Measurements from ENCODE around the gene SLC16A12.

- TF ChIP-seq, protein P1, sequence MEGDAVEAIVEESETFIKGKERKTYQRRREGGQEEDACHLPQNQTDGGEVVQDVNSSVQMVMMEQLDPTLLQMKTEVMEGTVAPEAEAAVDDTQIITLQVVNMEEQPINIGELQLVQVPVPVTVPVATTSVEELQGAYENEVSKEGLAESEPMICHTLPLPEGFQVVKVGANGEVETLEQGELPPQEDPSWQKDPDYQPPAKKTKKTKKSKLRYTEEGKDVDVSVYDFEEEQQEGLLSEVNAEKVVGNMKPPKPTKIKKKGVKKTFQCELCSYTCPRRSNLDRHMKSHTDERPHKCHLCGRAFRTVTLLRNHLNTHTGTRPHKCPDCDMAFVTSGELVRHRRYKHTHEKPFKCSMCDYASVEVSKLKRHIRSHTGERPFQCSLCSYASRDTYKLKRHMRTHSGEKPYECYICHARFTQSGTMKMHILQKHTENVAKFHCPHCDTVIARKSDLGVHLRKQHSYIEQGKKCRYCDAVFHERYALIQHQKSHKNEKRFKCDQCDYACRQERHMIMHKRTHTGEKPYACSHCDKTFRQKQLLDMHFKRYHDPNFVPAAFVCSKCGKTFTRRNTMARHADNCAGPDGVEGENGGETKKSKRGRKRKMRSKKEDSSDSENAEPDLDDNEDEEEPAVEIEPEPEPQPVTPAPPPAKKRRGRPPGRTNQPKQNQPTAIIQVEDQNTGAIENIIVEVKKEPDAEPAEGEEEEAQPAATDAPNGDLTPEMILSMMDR (IDR thresholded peaks at IDR 0.05): no peak
- TF ChIP-seq POLR2A (IDR thresholded peaks at IDR 0.05): no peak
These were observed 31.6 kb downstream of the SLC16A12 start for GRCh38 chr10:89503652-89504370.
